H9 (cell line): Measurements from ENCODE around the gene MT1F. TPM values are rescaled to one million over a fixed set of nuclear protein-coding genes. Genes with fewer than 3 reads are reported as not detected.

ENCODE experiments used
- DNase-seq: peaks from one replicate; pipeline ENCODE4 v3.0.0-alpha.2; 2017
- H2AFZ ChIP-seq: one replicate; pipeline ENCODE4 v1.6.1; 2013; ENCODE audit warnings: mild to moderate bottlenecking, low read length, control low read depth, moderate library complexity
- H2AK5ac ChIP-seq: 2 replicates; pipeline ENCODE4 v1.6.1; 2013; ENCODE audit warnings: low read length, control low read depth, mixed read lengths; ENCODE audit not compliant: insufficient read length
- H2BK120ac ChIP-seq: one replicate; pipeline ENCODE4 v1.6.1; 2013; ENCODE audit warnings: low read depth, mild to moderate bottlenecking, low read length, control low read depth, inconsistent platforms; ENCODE audit not compliant: poor library complexity, severe bottlenecking
- H2BK12ac ChIP-seq: 2 replicates; pipeline ENCODE4 v1.6.1; 2013; ENCODE audit warnings: low read length, control low read depth, mixed read lengths, low read depth; ENCODE audit not compliant: insufficient read length
- H2BK15ac ChIP-seq: 2 replicates; pipeline ENCODE4 v1.6.1; 2013; ENCODE audit warnings: low read depth, low read length, control low read depth
- H2BK20ac ChIP-seq: one replicate; pipeline ENCODE4 v1.6.1; 2013; ENCODE audit warnings: low read depth, mild to moderate bottlenecking, low read length, control low read depth, inconsistent platforms; ENCODE audit not compliant: poor library complexity, severe bottlenecking
- H2BK5ac ChIP-seq: 2 replicates; pipeline ENCODE4 v1.6.1; 2013; ENCODE audit warnings: low read length, control low read depth, mixed read lengths; ENCODE audit not compliant: insufficient read length
- H3K14ac ChIP-seq: 2 replicates; pipeline ENCODE4 v1.6.1; 2013; ENCODE audit warnings: low read length, control low read depth; ENCODE audit not compliant: insufficient read depth
- H3K18ac ChIP-seq: 2 replicates; pipeline ENCODE4 v1.6.1; 2013; ENCODE audit warnings: low read depth, mild to moderate bottlenecking, mixed read lengths, low read length, control low read depth; ENCODE audit not compliant: insufficient read length
- H3K23ac ChIP-seq: 2 replicates; pipeline ENCODE4 v1.6.1; 2013; ENCODE audit warnings: low read length, control low read depth, mixed read lengths, low read depth; ENCODE audit not compliant: insufficient read length
- H3K23me2 ChIP-seq: 2 replicates; pipeline ENCODE4 v1.6.1; 2013; ENCODE audit warnings: low read depth, mild to moderate bottlenecking, mixed read lengths, low read length, control low read depth; ENCODE audit not compliant: insufficient read length, poor library complexity, severe bottlenecking
- H3K27ac ChIP-seq: 2 replicates; pipeline ENCODE4 v1.5.1; 2013; ENCODE audit warnings: low read length, control low read depth, mixed read lengths, low read depth; ENCODE audit not compliant: insufficient read length
- H3K27me3 ChIP-seq: 2 replicates; pipeline ENCODE4 v1.6.1; 2013; ENCODE audit warnings: low read length, control low read depth, inconsistent platforms; ENCODE audit not compliant: insufficient read depth
- H3K4ac ChIP-seq: 2 replicates; pipeline ENCODE4 v1.6.1; 2013; ENCODE audit warnings: low read depth, mild to moderate bottlenecking, control low read depth, inconsistent platforms, low read length, moderate library complexity
- H3K4me1 ChIP-seq: 2 replicates; pipeline ENCODE4 v1.6.1; 2013; ENCODE audit warnings: low read length, control low read depth, inconsistent platforms; ENCODE audit not compliant: insufficient read depth
- H3K4me2 ChIP-seq: 2 replicates; pipeline ENCODE4 v1.6.1; 2013; ENCODE audit warnings: low read length, control low read depth, mixed read lengths; ENCODE audit not compliant: insufficient read length, insufficient read depth
- H3K56ac ChIP-seq: 2 replicates; pipeline ENCODE4 v1.6.1; 2013; ENCODE audit warnings: low read depth, mild to moderate bottlenecking, mixed read lengths, low read length, control low read depth; ENCODE audit not compliant: insufficient read length
- H3K79me1 ChIP-seq: 2 replicates; pipeline ENCODE4 v1.6.1; 2013; ENCODE audit warnings: low read depth, mild to moderate bottlenecking, moderate library complexity, low read length, control low read depth, inconsistent platforms; ENCODE audit not compliant: insufficient read depth, poor library complexity, severe bottlenecking
- H3K79me2 ChIP-seq: 2 replicates; pipeline ENCODE4 v1.6.1; 2013; ENCODE audit warnings: low read length, control low read depth, inconsistent platforms; ENCODE audit not compliant: insufficient read depth
- H3K9ac ChIP-seq: 2 replicates; pipeline ENCODE4 v1.6.1; 2013; ENCODE audit warnings: low read length, control low read depth, mixed read lengths; ENCODE audit not compliant: insufficient read length; ENCODE audit errors: extremely low read depth
- H3K9me3 ChIP-seq: one replicate; pipeline ENCODE4 v1.6.1; 2013; ENCODE audit warnings: low read depth, low read length, inconsistent platforms; ENCODE audit not compliant: control insufficient read depth
- H3T11ph ChIP-seq: one replicate; pipeline ENCODE4 v1.6.1; 2013; ENCODE audit warnings: mild to moderate bottlenecking, low read length, control low read depth, inconsistent platforms
- H4K20me1 ChIP-seq: one replicate; pipeline ENCODE4 v1.6.1; 2013; ENCODE audit not compliant: control insufficient read depth, insufficient read length, insufficient read depth
- H4K5ac ChIP-seq: 2 replicates; pipeline ENCODE4 v1.6.1; 2013; ENCODE audit warnings: low read depth, mild to moderate bottlenecking, mixed read lengths, low read length, control low read depth; ENCODE audit not compliant: insufficient read length
- H4K8ac ChIP-seq: replicated peaks from 2 replicates; pipeline ENCODE4 v1.6.1; 2013; ENCODE audit warnings: low read length, control low read depth, mixed read lengths, low read depth; ENCODE audit not compliant: insufficient read length
- H4K91ac ChIP-seq: 2 replicates; pipeline ENCODE4 v1.6.1; 2013; ENCODE audit warnings: low read depth, mild to moderate bottlenecking, moderate library complexity, mixed read lengths, low read length, control low read depth; ENCODE audit not compliant: insufficient read length
- H3K27ac Mint-ChIP-seq, 3 experiments: 2 replicates in 2 of 3; 3 replicates in 1 of 3; pipeline ENCODE4 v1.8.0; 2020 to 2021; ENCODE audit warnings: mixed read lengths in 3 of 3, mild to moderate bottlenecking in 1 of 3, moderate library complexity in 1 of 3
- H3K27me3 Mint-ChIP-seq: 2 replicates; pipeline ENCODE4 v1.8.0; 2021; ENCODE audit warnings: low read depth, mild to moderate bottlenecking, moderate library complexity, mixed read lengths
- H3K36me3 Mint-ChIP-seq, 3 experiments: 2 replicates in 2 of 3; 3 replicates in 1 of 3; pipeline ENCODE4 v1.8.0; 2020 to 2021; ENCODE audit warnings: low read depth in 3 of 3, mixed read lengths in 3 of 3; ENCODE audit not compliant: insufficient read depth in 1 of 3
- H3K4me1 Mint-ChIP-seq, 2 experiments: 2 replicates each; pipeline ENCODE4 v1.8.0; 2020; ENCODE audit warnings: mixed read lengths in 2 of 2
- H3K4me3 Mint-ChIP-seq, 2 experiments: 2 replicates in 1 of 2; 3 replicates in 1 of 2; pipeline ENCODE4 v1.8.0; 2020 to 2021; ENCODE audit warnings: mild to moderate bottlenecking in 2 of 2, mixed read lengths in 2 of 2, moderate library complexity in 1 of 2
- H3K9me3 Mint-ChIP-seq, 2 experiments: 2 replicates in 1 of 2; 3 replicates in 1 of 2; pipeline ENCODE4 v1.8.0; 2020; ENCODE audit warnings: mild to moderate bottlenecking in 2 of 2, mixed read lengths in 2 of 2, moderate library complexity in 1 of 2
- WGBS: extraction: QIAGEN DNeasy Blood & Tissue Kit; methylation state at CpG from one replicate; pipeline ENCODE4 v1.1.7; 2013; ENCODE audit warnings: missing lambda C conversion rate, low lambda C conversion rate, mixed read lengths; ENCODE audit not compliant: insufficient read length; ENCODE audit errors: extremely low coverage; 5-methylcytosine and 5-hydroxymethylcytosine counted together
- total RNA-seq: library from RNA; stranded (reverse); gene quantifications from 2 replicates; pipeline ENCODE4 v1.2.1, GENCODE V29; 2021
- TF ChIP-seq, protein P1 (sequence below): fragments of 200-600 bp; sonication (generic); conservative IDR thresholded peaks from 3 replicates; pipeline ENCODE4 v1.8.0; 2021; ENCODE audit warnings: antibody characterized with exemption, mild to moderate bottlenecking

MT1F gene
- total RNA-seq, 1 experiment from 2014 or later: 26.1 TPM

DNA sequence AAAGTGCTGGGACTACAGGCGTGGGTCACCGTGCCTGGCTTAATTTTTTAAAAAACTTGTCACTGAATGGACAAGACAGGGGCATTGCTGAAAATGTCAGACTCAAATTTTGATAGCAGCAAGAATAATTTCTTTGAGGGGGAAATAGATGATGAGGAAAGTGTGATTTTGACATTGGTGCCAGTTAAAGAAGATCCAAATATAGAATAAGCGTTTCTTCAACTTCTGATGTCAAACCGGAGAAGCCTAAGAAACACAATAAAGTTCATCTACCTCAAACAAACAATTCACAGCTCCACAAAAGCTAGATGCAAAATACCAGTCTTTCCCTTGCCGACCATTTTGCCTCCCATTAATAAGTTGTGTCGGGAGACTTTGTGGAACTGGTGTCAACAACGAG, 29.0 kb downstream of the MT1F start:
- H3K4me1 ChIP-seq: no peaks in the 10 kb centered on the region
- Mint-ChIP-seq H3K36me3 (peaks cover 3 to 13% (median 8%) of the 10 kb centered on the region in 3 experiments; a peak in 6 of 7 replicates), H3K9me3 (peaks cover 9 to 11% of the 10 kb centered on the region in 2 experiments), H3K4me3 (no peak overlapping the region), H3K27me3 (peaks cover 41% of the 10 kb centered on the region), H3K27ac (no peak overlapping the region), H3K4me1 (peaks cover 23% of the 10 kb centered on the region in 2 experiments)
- H3K56ac ChIP-seq: no peak overlapping the region
- no peak overlapping the region for H4K91ac ChIP-seq
- no peak overlapping the region for H3K14ac ChIP-seq
- no peak overlapping the region for H3K9ac ChIP-seq
- H3K27ac ChIP-seq: no peak overlapping the region
- no peak overlapping the region for H2BK15ac ChIP-seq
- DNase-seq: no peak
- no peak overlapping the region for H4K5ac ChIP-seq
- H2BK5ac ChIP-seq: no peak overlapping the region
- H3K79me1 ChIP-seq: no peaks in the 10 kb centered on the region
- no peak overlapping the region for H2BK12ac ChIP-seq
- H3K4me2 ChIP-seq: no peak overlapping the region
- no CpG with 5 or more reads among the region's 7 CpGs for WGBS
- H4K20me1 ChIP-seq: no peaks in the 10 kb centered on the region
- H3K4ac ChIP-seq: no peak overlapping the region
- peaks cover 6% of the 10 kb centered on the region for H3K23me2 ChIP-seq
- H3K79me2 ChIP-seq: no peaks in the 10 kb centered on the region
- H3K23ac ChIP-seq: no peak overlapping the region
- no peak overlapping the region for H3K18ac ChIP-seq
- H2AFZ ChIP-seq: no peak overlapping the region
- no peak overlapping the region for H3T11ph ChIP-seq
- H4K8ac ChIP-seq: no peak overlapping the region
- H2BK120ac ChIP-seq: no peak overlapping the region
- H3K27me3 ChIP-seq: no peaks in the 10 kb centered on the region
- no peak overlapping the region for H2AK5ac ChIP-seq
- TF ChIP-seq, protein P1, sequence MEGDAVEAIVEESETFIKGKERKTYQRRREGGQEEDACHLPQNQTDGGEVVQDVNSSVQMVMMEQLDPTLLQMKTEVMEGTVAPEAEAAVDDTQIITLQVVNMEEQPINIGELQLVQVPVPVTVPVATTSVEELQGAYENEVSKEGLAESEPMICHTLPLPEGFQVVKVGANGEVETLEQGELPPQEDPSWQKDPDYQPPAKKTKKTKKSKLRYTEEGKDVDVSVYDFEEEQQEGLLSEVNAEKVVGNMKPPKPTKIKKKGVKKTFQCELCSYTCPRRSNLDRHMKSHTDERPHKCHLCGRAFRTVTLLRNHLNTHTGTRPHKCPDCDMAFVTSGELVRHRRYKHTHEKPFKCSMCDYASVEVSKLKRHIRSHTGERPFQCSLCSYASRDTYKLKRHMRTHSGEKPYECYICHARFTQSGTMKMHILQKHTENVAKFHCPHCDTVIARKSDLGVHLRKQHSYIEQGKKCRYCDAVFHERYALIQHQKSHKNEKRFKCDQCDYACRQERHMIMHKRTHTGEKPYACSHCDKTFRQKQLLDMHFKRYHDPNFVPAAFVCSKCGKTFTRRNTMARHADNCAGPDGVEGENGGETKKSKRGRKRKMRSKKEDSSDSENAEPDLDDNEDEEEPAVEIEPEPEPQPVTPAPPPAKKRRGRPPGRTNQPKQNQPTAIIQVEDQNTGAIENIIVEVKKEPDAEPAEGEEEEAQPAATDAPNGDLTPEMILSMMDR: no peak
- H3K9me3 ChIP-seq: no peaks in the 10 kb centered on the region
- H2BK20ac ChIP-seq: no peak overlapping the region
